Brain microvascular endothelial cell (primary cell): Measurements from ENCODE around the gene KIAA1191.

ENCODE experiments used
- DNase-seq: peaks from one replicate; pipeline ENCODE4 v3.0.0-alpha.2; 2020
- H3K27ac ChIP-seq: fragments of 250-450 bp; sonication (Bioruptor Pico); 2 replicates; pipeline ENCODE4 v1.5.1; 2020; ENCODE audit warnings: mild to moderate bottlenecking, moderate library complexity
- H3K27me3 ChIP-seq: fragments of 250-450 bp; sonication (Bioruptor Pico); replicated peaks from 2 replicates; pipeline ENCODE4 v1.5.1; 2020; ENCODE audit warnings: mild to moderate bottlenecking
- H3K36me3 ChIP-seq: fragments of 250-450 bp; sonication (Bioruptor Pico); replicated peaks from 2 replicates; pipeline ENCODE4 v1.5.1; 2020; ENCODE audit warnings: mild to moderate bottlenecking
- H3K4me3 ChIP-seq: 2 replicates; pipeline ENCODE4 v1.5.1; 2011; ENCODE audit warnings: low read depth, mild to moderate bottlenecking, control low read depth, low read length, moderate library complexity
- CTCF ChIP-seq: IDR thresholded peaks from 2 replicates; pipeline ENCODE4 v1.5.1; 2011; ENCODE audit warnings: low read depth, mild to moderate bottlenecking, moderate library complexity, low read length, control low read depth, inconsistent platforms; ENCODE audit errors: missing control alignments
- in situ Hi-C: cut with HindIII; loops from 2 replicates; pipeline ENCODE4 v1.10.0; 2017; ENCODE audit warnings: low sequenced_read_pairs, low pct_ligation_motif_present

The KIAA1191 gene

GRCh38 chr5:176352116-176352878 is 9.3 kb downstream of the KIAA1191 start:
- no peak for TF ChIP-seq CTCF
- Histone ChIP-seq H3K4me3 (no peak overlapping the region), H3K27me3 (no peaks in the 10 kb centered on the region), H3K27ac (no peak overlapping the region), H3K36me3 (peaks cover 56% of the 10 kb centered on the region)
- no peak for DNase-seq
- in situ Hi-C loops: no loop called here

DNA sequence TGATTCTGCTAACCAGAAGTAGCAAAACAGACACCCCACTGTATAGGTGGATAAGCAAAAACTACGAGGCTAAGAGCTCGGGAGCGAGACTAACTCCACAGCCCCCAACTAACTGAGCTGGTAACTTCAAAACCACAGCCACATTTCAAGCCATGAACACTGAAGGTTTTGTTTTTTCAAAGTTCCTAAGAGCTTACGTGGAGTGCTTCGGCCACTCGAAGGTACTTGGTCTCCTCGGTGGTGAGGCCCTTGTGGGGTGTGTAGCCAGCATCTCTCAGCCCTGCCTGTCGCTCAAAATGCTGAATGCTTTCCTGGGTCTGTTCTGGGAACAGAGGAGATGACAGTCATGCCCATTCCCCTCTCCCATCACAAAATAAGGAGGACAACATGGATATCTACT is 11.1 kb downstream of the KIAA1191 start:
- no peak for TF ChIP-seq CTCF

DNA sequence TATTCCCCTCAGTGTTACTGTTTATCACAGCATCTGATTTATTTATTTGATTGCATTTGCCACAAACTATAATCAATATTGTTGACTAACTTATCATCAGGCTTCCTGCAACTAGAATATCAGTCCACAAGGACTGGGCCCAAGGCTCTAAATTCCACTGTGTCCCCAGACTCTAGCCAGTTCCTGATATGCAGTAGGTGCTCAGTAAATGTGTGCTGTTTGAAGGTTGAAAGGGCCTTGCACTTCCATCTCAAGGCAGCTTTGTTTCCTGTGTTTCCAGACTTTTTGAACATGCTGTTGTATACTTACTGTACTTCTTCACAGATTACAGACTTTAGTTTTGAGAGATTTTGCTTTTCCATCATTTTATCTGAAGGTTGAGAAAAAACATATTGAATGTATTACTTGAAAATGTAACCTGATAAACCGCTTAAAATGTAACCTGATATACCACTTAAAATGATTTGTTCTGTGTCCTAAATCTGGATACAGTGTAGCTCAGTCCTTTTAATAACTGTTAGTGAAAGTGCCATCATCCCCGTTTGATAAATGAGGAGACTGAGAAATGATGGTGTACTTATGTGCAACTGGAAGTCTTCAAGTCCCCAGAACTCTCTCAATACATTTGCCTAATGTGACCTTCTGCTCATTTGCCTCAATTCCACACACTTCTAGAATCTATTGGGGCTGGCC is 18.7 kb downstream of the KIAA1191 start:
- no peak for DNase-seq
- in situ Hi-C loops: no loop called here
- H3K27ac ChIP-seq: no peak overlapping the region
- peaks cover 32% of the 10 kb centered on the region for H3K36me3 ChIP-seq
- H3K27me3 ChIP-seq: no peaks in the 10 kb centered on the region
- H3K4me3 ChIP-seq: no peak overlapping the region
- no peak for TF ChIP-seq CTCF

More for the DNA sequence above, 11.1 kb downstream of the KIAA1191 start:
- no peak overlapping the region for H3K4me3 ChIP-seq
- no peak for DNase-seq
- H3K27ac ChIP-seq: no peak overlapping the region
- in situ Hi-C loops: no loop called here
- no peaks in the 10 kb centered on the region for H3K27me3 ChIP-seq
- peaks cover 64% of the 10 kb centered on the region for H3K36me3 ChIP-seq

- Histone ChIP-seq H3K27me3 (no peaks in the 10 kb centered on the region), H3K36me3 (peaks cover 24% of the 10 kb centered on the region), H3K4me3 (no peak overlapping the region), H3K27ac (no peak overlapping the region)
- DNase-seq: no peak
- TF ChIP-seq CTCF: no peak
- in situ Hi-C loops: no loop called here
Measured at GRCh38 chr5:176342158-176342483, 19.4 kb downstream of the KIAA1191 start.

- no peaks in the 10 kb centered on the region for H3K27me3 ChIP-seq
- no peak for TF ChIP-seq CTCF
- H3K27ac ChIP-seq: no peak overlapping the region
- DNase-seq: no peak
- peaks cover 18% of the 10 kb centered on the region for H3K36me3 ChIP-seq
- in situ Hi-C loops: no loop called here
- no peak overlapping the region for H3K4me3 ChIP-seq
Measured at GRCh38 chr5:176341325-176342157, 20.0 kb downstream of the KIAA1191 start.
